A549 (cell line): ENCODE data around the gene ACTR8.

ENCODE experiments used
- HDAC2 ChIP-seq: fragments of 200-600 bp; sonication (generic); IDR thresholded peaks from 2 replicates; pipeline ENCODE4 v1.6.1; 2016
- POLR2A ChIP-seq: IDR thresholded peaks from 2 replicates; pipeline ENCODE4 v1.6.1; 2012; ENCODE audit warnings: mild to moderate bottlenecking, low read length
- SMC3 ChIP-seq: fragments of >200 bp; sonication (Bioruptor Twin); formaldehyde crosslinking; IDR thresholded peaks from 3 replicates; pipeline ENCODE4 v1.6.1; 2018; ENCODE audit warnings: inconsistent platforms
- TF ChIP-seq, protein P1 (sequence below): fragments of >200 bp; sonication (Bioruptor Twin); formaldehyde crosslinking; IDR thresholded peaks from 3 replicates; pipeline ENCODE4 v1.5.1; 2016

DNA sequence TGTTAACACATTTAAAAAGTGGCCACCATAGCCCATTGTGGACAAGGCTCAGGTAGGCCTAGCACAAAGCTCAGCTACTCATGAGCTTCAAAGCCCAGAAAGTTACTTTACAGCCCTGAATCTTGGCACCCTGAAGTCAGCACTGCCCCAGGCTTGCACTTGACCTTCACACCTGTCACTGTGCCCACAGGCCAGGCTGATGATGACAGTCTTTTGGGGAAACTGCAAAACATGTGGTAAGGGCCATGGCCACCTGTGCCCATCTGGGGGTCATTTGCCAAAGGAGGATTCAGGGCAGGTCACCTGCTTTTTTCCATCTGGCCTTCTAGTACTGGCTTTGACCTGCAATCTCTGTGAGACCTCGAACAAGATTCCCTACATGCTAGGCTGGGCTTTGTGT, 46.7 kb downstream of the ACTR8 start:
- TF ChIP-seq POLR2A = no peak
- TF ChIP-seq HDAC2 = no peak
- TF ChIP-seq SMC3 = no peak
- TF ChIP-seq, protein P1, sequence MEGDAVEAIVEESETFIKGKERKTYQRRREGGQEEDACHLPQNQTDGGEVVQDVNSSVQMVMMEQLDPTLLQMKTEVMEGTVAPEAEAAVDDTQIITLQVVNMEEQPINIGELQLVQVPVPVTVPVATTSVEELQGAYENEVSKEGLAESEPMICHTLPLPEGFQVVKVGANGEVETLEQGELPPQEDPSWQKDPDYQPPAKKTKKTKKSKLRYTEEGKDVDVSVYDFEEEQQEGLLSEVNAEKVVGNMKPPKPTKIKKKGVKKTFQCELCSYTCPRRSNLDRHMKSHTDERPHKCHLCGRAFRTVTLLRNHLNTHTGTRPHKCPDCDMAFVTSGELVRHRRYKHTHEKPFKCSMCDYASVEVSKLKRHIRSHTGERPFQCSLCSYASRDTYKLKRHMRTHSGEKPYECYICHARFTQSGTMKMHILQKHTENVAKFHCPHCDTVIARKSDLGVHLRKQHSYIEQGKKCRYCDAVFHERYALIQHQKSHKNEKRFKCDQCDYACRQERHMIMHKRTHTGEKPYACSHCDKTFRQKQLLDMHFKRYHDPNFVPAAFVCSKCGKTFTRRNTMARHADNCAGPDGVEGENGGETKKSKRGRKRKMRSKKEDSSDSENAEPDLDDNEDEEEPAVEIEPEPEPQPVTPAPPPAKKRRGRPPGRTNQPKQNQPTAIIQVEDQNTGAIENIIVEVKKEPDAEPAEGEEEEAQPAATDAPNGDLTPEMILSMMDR = no peak
